Measurements from ENCODE around the gene FGD4.

FGD4 gene

GRCh38 chr12:32448586-32448985, 49.2 kb downstream of the FGD4 start:
- in situ Hi-C loops (cut with MboI; ENCODE audit: low pct_unique_long_range_greater_than_20kb, low sequenced_read_pairs): no loop called here
- peak; percentile 53 for DNase-seq

- no peak for DNase-seq
- in situ Hi-C loops (cut with MboI; ENCODE audit: low pct_unique_long_range_greater_than_20kb, low sequenced_read_pairs): loop anchor here (25.0 kb wide), 1 partner anchor 212 kb away; no protein-coding TSS in a partner anchor
Observed at GRCh38 chr12:32450363-32450762, 51.0 kb downstream of the FGD4 start.

GRCh38 chr12:32450768-32451167, 51.4 kb downstream of the FGD4 start:
- DNase-seq: no peak
- in situ Hi-C loops (cut with MboI; ENCODE audit: low pct_unique_long_range_greater_than_20kb, low sequenced_read_pairs): loop anchor here (25.0 kb wide), 1 partner anchor 212 kb away; no protein-coding TSS in a partner anchor

- in situ Hi-C loops (cut with MboI; ENCODE audit: low pct_unique_long_range_greater_than_20kb, low sequenced_read_pairs): loop anchor here (25.0 kb wide), 1 partner anchor 210 kb away; no protein-coding TSS in a partner anchor
- no peak for DNase-seq
Observed at GRCh38 chr12:32451816-32452215, 52.5 kb downstream of the FGD4 start.

- in situ Hi-C loops (cut with MboI; ENCODE audit: low pct_unique_long_range_greater_than_20kb, low sequenced_read_pairs): loop anchor here (25.0 kb wide), 1 partner anchor 208 kb away; no protein-coding TSS in a partner anchor
- DNase-seq: no peak
Observed at GRCh38 chr12:32454075-32454474, 54.7 kb downstream of the FGD4 start.

- DNase-seq: no peak
- in situ Hi-C loops (cut with MboI; ENCODE audit: low pct_unique_long_range_greater_than_20kb, low sequenced_read_pairs): loop anchor here (25.0 kb wide), 1 partner anchor 207 kb away; no protein-coding TSS in a partner anchor
Observed at GRCh38 chr12:32454866-32455265, 55.5 kb downstream of the FGD4 start.

- in situ Hi-C loops (cut with MboI; ENCODE audit: low pct_unique_long_range_greater_than_20kb, low sequenced_read_pairs): loop anchor here (25.0 kb wide), 1 partner anchor 207 kb away; no protein-coding TSS in a partner anchor
- peak; percentile 79 for DNase-seq
Observed at GRCh38 chr12:32455607-32456071, 56.3 kb downstream of the FGD4 start.

- in situ Hi-C loops (cut with MboI; ENCODE audit: low pct_unique_long_range_greater_than_20kb, low sequenced_read_pairs): loop anchor here (25.0 kb wide), 1 partner anchor 205 kb away; no protein-coding TSS in a partner anchor
- DNase-seq: no peak
Observed at GRCh38 chr12:32457251-32458025, 58.1 kb downstream of the FGD4 start.

GRCh38 chr12:32460638-32461037, 61.3 kb downstream of the FGD4 start:
- in situ Hi-C loops (cut with MboI; ENCODE audit: low pct_unique_long_range_greater_than_20kb, low sequenced_read_pairs): loop anchor here (25.0 kb wide), 1 partner anchor 202 kb away; no protein-coding TSS in a partner anchor
- no peak for DNase-seq

- in situ Hi-C loops (cut with MboI; ENCODE audit: low pct_unique_long_range_greater_than_20kb, low sequenced_read_pairs): loop anchor here (25.0 kb wide), 1 partner anchor 199 kb away; no protein-coding TSS in a partner anchor
- no peak for DNase-seq
Observed at GRCh38 chr12:32462908-32463307, 63.5 kb downstream of the FGD4 start.

- in situ Hi-C loops (cut with MboI; ENCODE audit: low pct_unique_long_range_greater_than_20kb, low sequenced_read_pairs): loop anchor here (25.0 kb wide), 1 partner anchor 196 kb away; no protein-coding TSS in a partner anchor
- no peak for DNase-seq
Observed at GRCh38 chr12:32466187-32466586, 66.8 kb downstream of the FGD4 start.

GRCh38 chr12:32466986-32467711, 67.8 kb downstream of the FGD4 start:
- in situ Hi-C loops (cut with MboI; ENCODE audit: low pct_unique_long_range_greater_than_20kb, low sequenced_read_pairs): loop anchor here (25.0 kb wide), 1 partner anchor 195 kb away; no protein-coding TSS in a partner anchor
- no peak for DNase-seq

- DNase-seq: no peak
- in situ Hi-C loops (cut with MboI; ENCODE audit: low pct_unique_long_range_greater_than_20kb, low sequenced_read_pairs): loop anchor here (25.0 kb wide), 1 partner anchor 194 kb away; no protein-coding TSS in a partner anchor
Observed at GRCh38 chr12:32467959-32468863, 68.9 kb downstream of the FGD4 start.

- DNase-seq: no peak
- in situ Hi-C loops (cut with MboI; ENCODE audit: low pct_unique_long_range_greater_than_20kb, low sequenced_read_pairs): loop anchor here (25.0 kb wide), 1 partner anchor 191 kb away; no protein-coding TSS in a partner anchor
Observed at GRCh38 chr12:32470936-32471470, 71.6 kb downstream of the FGD4 start.

GRCh38 chr12:32471591-32472001, 72.2 kb downstream of the FGD4 start:
- in situ Hi-C loops (cut with MboI; ENCODE audit: low pct_unique_long_range_greater_than_20kb, low sequenced_read_pairs): loop anchor here (25.0 kb wide), 1 partner anchor 191 kb away; no protein-coding TSS in a partner anchor
- no peak for DNase-seq

GRCh38 chr12:32475724-32476123, 76.4 kb downstream of the FGD4 start:
- no peak for DNase-seq
- in situ Hi-C loops (cut with MboI; ENCODE audit: low pct_unique_long_range_greater_than_20kb, low sequenced_read_pairs): no loop called here

- in situ Hi-C loops (cut with MboI; ENCODE audit: low pct_unique_long_range_greater_than_20kb, low sequenced_read_pairs): no loop called here
- DNase-seq: no peak
Observed at GRCh38 chr12:32476446-32476845, 77.1 kb downstream of the FGD4 start.

- no peak for DNase-seq
- in situ Hi-C loops (cut with MboI; ENCODE audit: low pct_unique_long_range_greater_than_20kb, low sequenced_read_pairs): no loop called here
Observed at GRCh38 chr12:32477714-32478113, 78.4 kb downstream of the FGD4 start.
